HepG2 (cell line): ENCODE data around the gene ISCA1. TPM values are rescaled to one million over a fixed set of nuclear protein-coding genes. Genes with fewer than 3 reads are reported as not detected.
A peak's percentile ranks its signal among the peaks of the same experiment; 100 is the strongest.

ENCODE experiments used
- ELF4 ChIP-seq: sonication (generic); formaldehyde crosslinking; IDR thresholded peaks from 2 replicates; pipeline ENCODE4 v1.5.0; 2020; ENCODE audit warnings: missing genetic modification reagents, mild to moderate bottlenecking, moderate library complexity, borderline replicate concordance
- FOXP1 ChIP-seq, 2 experiments: fragments of 450-650 bp in 1 of 2; IDR thresholded peaks; 2 replicates each; pipeline ENCODE4 v1.6.1; 2017 to 2018; ENCODE audit warnings: antibody characterized with exemption in 1 of 2
- HNRNPLL ChIP-seq: fragments of 200-400 bp; formaldehyde crosslinking; IDR thresholded peaks from 2 replicates; pipeline ENCODE4 v1.6.1; 2017; ENCODE audit warnings: mild to moderate bottlenecking, low read depth, low read length; ENCODE audit not compliant: poor library complexity, severe bottlenecking
- KDM5B ChIP-seq: sonication (generic); formaldehyde crosslinking; IDR thresholded peaks from 2 replicates; pipeline ENCODE4 v1.4.0; 2020; ENCODE audit warnings: missing genetic modification reagents, mild to moderate bottlenecking, borderline replicate concordance
- KLF13 ChIP-seq: sonication (generic); formaldehyde crosslinking; IDR thresholded peaks from 2 replicates; pipeline ENCODE4 v1.4.0; 2020; ENCODE audit warnings: mild to moderate bottlenecking, missing genetic modification reagents
- TARDBP ChIP-seq: sonication (generic); formaldehyde crosslinking; IDR thresholded peaks from 2 replicates; pipeline ENCODE4 v1.8.0; 2022; ENCODE audit warnings: mild to moderate bottlenecking, missing genetic modification reagents
- ZNF317 ChIP-seq: sonication (generic); formaldehyde crosslinking; IDR thresholded peaks from 2 replicates; pipeline ENCODE4 v1.5.0; 2020; ENCODE audit warnings: mild to moderate bottlenecking, missing genetic modification reagents
- ZNF460 ChIP-seq: sonication (generic); formaldehyde crosslinking; IDR thresholded peaks from 2 replicates; pipeline ENCODE4 v1.5.1; 2020; ENCODE audit warnings: missing genetic modification reagents, mild to moderate bottlenecking, borderline replicate concordance
- ZNF598 ChIP-seq: sonication (generic); formaldehyde crosslinking; IDR thresholded peaks from 2 replicates; pipeline ENCODE4 v1.5.1; 2020; ENCODE audit warnings: mild to moderate bottlenecking, missing genetic modification reagents, borderline replicate concordance
- polyA plus RNA-seq, 8 experiments: library from polyadenylated mRNA; depleted of rRNA in 3 of 8; stranded (reverse) in 7 of 8; unstranded in 1 of 8; fragments of >200 nt; fragmentation: Illumina TruSeq in 4 of 8; extraction: Trizol in 4 of 8; gene quantifications; 2 replicates each; pipeline versions ENCODE4 v1.2.1 to v1.2.3, GENCODE V29; 2011 to 2016; ENCODE audit warnings: low read depth in 4 of 8, missing spikeins in 1 of 8, mixed read lengths in 1 of 8; ENCODE audit not compliant: insufficient read depth in 1 of 8
- total RNA-seq, 5 experiments: library from RNA; depleted of rRNA; stranded (reverse); fragments of >200 nt; fragmentation: Illumina TruSeq; extraction: Trizol; gene quantifications; 2 replicates each; pipeline ENCODE4 v1.2.3, GENCODE V29; 2016; ENCODE audit warnings: low read depth in 1 of 5
- TF ChIP-seq, protein P1 (sequence below): sonication (generic); formaldehyde crosslinking; IDR thresholded peaks from 2 replicates; pipeline ENCODE4 v1.4.0; 2020; ENCODE audit warnings: low read depth, missing genetic modification reagents
- TF ChIP-seq, protein P2 (sequence below): IDR thresholded peaks from 2 replicates; pipeline ENCODE4 v1.6.1; 2016; ENCODE audit warnings: missing compliant biosample characterization, missing genetic modification reagents, borderline replicate concordance
- TF ChIP-seq, protein P3 (sequence below): sonication (generic); formaldehyde crosslinking; IDR thresholded peaks from 2 replicates; pipeline ENCODE4 v1.4.0; 2020; ENCODE audit warnings: missing genetic modification reagents, borderline replicate concordance
- TF ChIP-seq, protein P4 (sequence below): IDR thresholded peaks from 2 replicates; pipeline ENCODE4 v1.4.0; 2020; ENCODE audit warnings: mild to moderate bottlenecking, missing genetic modification reagents
- TF ChIP-seq, protein P5 (sequence below): sonication (generic); formaldehyde crosslinking; IDR thresholded peaks from 2 replicates; pipeline ENCODE4 v1.8.1; 2023; ENCODE audit warnings: mild to moderate bottlenecking, missing genetic modification reagents

The ISCA1 gene
- total and polyA plus RNA-seq, 2 of the 13 experiments (the other 11 are each of a cell fraction or from before 2014, with no cell fraction given): 29.2 to 40.9 TPM

DNA sequence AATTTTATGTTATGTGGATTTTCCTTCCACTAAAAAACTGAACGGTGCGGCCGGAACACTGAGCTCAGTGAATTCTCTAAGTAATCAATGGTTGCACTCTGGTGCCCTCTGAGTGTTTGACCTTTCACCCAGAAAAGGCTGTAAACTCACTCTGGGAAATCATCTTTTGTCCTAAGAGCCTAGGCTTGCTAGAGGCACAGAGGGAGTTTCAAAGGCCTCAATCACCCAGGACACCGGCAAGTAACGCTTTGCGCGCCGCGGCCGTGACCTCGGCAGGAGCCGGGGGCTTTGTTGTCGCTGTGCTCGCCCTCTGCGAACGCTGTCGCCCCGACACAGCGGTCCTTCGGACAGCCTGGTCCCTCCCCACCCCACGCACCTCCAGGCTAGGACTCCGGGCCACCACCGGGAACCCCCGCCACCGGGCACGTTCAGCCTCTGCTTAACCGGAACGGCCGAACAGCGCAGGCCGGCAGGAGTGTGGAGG is 703 bp downstream of the ISCA1 start (continued):
- peak; percentile 1 for TF ChIP-seq HNRNPLL
- TF ChIP-seq, protein P1, sequence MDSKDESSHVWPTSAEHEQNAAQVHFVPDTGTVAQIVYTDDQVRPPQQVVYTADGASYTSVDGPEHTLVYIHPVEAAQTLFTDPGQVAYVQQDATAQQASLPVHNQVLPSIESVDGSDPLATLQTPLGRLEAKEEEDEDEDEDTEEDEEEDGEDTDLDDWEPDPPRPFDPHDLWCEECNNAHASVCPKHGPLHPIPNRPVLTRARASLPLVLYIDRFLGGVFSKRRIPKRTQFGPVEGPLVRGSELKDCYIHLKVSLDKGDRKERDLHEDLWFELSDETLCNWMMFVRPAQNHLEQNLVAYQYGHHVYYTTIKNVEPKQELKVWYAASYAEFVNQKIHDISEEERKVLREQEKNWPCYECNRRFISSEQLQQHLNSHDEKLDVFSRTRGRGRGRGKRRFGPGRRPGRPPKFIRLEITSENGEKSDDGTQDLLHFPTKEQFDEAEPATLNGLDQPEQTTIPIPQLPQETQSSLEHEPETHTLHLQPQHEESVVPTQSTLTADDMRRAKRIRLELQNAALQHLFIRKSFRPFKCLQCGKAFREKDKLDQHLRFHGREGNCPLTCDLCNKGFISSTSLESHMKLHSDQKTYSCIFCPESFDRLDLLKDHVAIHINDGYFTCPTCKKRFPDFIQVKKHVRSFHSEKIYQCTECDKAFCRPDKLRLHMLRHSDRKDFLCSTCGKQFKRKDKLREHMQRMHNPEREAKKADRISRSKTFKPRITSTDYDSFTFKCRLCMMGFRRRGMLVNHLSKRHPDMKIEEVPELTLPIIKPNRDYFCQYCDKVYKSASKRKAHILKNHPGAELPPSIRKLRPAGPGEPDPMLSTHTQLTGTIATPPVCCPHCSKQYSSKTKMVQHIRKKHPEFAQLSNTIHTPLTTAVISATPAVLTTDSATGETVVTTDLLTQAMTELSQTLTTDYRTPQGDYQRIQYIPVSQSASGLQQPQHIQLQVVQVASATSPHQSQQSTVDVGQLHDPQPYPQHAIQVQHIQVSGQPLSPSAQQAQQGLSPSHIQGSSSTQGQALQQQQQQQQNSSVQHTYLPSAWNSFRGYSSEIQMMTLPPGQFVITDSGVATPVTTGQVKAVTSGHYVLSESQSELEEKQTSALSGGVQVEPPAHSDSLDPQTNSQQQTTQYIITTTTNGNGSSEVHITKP: 0 out of 2 replicates have a peak, but pooled peaks have one; percentile 11
- TF ChIP-seq KDM5B (CRISPR knock-in tag): peak; percentile 65; the same call in 1 of the 2 replicates
- peak; percentile 56; the same call in 1 of the 2 replicates for TF ChIP-seq TARDBP (CRISPR knock-in tag)
- no peak for TF ChIP-seq ZNF598 (CRISPR knock-in tag)
- 0 out of 2 replicates have a peak, but pooled peaks have one; percentile 44 for TF ChIP-seq ZNF317 (CRISPR knock-in tag)
- TF ChIP-seq, protein P2, sequence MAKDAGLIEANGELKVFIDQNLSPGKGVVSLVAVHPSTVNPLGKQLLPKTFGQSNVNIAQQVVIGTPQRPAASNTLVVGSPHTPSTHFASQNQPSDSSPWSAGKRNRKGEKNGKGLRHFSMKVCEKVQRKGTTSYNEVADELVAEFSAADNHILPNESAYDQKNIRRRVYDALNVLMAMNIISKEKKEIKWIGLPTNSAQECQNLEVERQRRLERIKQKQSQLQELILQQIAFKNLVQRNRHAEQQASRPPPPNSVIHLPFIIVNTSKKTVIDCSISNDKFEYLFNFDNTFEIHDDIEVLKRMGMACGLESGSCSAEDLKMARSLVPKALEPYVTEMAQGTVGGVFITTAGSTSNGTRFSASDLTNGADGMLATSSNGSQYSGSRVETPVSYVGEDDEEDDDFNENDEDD (CRISPR knock-in tag): peak; percentile 13; the same call in 1 of the 2 replicates
- TF ChIP-seq, protein P3, sequence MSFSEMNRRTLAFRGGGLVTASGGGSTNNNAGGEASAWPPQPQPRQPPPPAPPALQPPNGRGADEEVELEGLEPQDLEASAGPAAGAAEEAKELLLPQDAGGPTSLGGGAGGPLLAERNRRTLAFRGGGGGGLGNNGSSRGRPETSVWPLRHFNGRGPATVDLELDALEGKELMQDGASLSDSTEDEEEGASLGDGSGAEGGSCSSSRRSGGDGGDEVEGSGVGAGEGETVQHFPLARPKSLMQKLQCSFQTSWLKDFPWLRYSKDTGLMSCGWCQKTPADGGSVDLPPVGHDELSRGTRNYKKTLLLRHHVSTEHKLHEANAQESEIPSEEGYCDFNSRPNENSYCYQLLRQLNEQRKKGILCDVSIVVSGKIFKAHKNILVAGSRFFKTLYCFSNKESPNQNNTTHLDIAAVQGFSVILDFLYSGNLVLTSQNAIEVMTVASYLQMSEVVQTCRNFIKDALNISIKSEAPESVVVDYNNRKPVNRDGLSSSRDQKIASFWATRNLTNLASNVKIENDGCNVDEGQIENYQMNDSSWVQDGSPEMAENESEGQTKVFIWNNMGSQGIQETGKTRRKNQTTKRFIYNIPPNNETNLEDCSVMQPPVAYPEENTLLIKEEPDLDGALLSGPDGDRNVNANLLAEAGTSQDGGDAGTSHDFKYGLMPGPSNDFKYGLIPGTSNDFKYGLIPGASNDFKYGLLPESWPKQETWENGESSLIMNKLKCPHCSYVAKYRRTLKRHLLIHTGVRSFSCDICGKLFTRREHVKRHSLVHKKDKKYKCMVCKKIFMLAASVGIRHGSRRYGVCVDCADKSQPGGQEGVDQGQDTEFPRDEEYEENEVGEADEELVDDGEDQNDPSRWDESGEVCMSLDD (CRISPR knock-in tag): peak; percentile 15; the same call in 1 of the 2 replicates
- no peak; the same call in 1 of the 2 replicates for TF ChIP-seq ZNF460
- TF ChIP-seq ELF4 (CRISPR knock-in tag): 0 out of 2 replicates have a peak, but pooled peaks have one; percentile 15
- peak; percentile 49; the same call in 1 of the 2 replicates for TF ChIP-seq KLF13
- TF ChIP-seq, protein P4, sequence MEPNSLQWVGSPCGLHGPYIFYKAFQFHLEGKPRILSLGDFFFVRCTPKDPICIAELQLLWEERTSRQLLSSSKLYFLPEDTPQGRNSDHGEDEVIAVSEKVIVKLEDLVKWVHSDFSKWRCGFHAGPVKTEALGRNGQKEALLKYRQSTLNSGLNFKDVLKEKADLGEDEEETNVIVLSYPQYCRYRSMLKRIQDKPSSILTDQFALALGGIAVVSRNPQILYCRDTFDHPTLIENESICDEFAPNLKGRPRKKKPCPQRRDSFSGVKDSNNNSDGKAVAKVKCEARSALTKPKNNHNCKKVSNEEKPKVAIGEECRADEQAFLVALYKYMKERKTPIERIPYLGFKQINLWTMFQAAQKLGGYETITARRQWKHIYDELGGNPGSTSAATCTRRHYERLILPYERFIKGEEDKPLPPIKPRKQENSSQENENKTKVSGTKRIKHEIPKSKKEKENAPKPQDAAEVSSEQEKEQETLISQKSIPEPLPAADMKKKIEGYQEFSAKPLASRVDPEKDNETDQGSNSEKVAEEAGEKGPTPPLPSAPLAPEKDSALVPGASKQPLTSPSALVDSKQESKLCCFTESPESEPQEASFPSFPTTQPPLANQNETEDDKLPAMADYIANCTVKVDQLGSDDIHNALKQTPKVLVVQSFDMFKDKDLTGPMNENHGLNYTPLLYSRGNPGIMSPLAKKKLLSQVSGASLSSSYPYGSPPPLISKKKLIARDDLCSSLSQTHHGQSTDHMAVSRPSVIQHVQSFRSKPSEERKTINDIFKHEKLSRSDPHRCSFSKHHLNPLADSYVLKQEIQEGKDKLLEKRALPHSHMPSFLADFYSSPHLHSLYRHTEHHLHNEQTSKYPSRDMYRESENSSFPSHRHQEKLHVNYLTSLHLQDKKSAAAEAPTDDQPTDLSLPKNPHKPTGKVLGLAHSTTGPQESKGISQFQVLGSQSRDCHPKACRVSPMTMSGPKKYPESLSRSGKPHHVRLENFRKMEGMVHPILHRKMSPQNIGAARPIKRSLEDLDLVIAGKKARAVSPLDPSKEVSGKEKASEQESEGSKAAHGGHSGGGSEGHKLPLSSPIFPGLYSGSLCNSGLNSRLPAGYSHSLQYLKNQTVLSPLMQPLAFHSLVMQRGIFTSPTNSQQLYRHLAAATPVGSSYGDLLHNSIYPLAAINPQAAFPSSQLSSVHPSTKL (CRISPR knock-in tag): 0 out of 2 replicates have a peak, but pooled peaks have one; percentile 3
- TF ChIP-seq FOXP1 (IDR thresholded peaks at IDR 0.05): no peak
- no peak for TF ChIP-seq FOXP1 (CRISPR knock-in tag; IDR thresholded peaks at IDR 0.05)
- TF ChIP-seq, protein P5, sequence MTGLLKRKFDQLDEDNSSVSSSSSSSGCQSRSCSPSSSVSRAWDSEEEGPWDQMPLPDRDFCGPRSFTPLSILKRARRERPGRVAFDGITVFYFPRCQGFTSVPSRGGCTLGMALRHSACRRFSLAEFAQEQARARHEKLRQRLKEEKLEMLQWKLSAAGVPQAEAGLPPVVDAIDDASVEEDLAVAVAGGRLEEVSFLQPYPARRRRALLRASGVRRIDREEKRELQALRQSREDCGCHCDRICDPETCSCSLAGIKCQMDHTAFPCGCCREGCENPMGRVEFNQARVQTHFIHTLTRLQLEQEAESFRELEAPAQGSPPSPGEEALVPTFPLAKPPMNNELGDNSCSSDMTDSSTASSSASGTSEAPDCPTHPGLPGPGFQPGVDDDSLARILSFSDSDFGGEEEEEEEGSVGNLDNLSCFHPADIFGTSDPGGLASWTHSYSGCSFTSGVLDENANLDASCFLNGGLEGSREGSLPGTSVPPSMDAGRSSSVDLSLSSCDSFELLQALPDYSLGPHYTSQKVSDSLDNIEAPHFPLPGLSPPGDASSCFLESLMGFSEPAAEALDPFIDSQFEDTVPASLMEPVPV (CRISPR knock-in tag): 0 out of 2 replicates have a peak, but pooled peaks have one; percentile 6
